Adrenal gland (tissue), 12 donors: Measurements from ENCODE around the gene OCEL1. TPM values are rescaled to one million over a fixed set of nuclear protein-coding genes. Genes with fewer than 3 reads are reported as not detected.
A peak's percentile ranks its signal among the peaks of the same experiment; 100 is the strongest.

Experiments used
- DNase-seq, 7 donors: peaks; one replicate each; pipeline ENCODE4 v3.0.0-alpha.2; 2019 to 2020
- H3K27ac ChIP-seq, 5 donors: fragments of 200-600 bp; sonication (generic) in 4 of 5; 1 replicate in 3 of 5; 2 replicates in 2 of 5; pipeline versions ENCODE4 v1.5.1 to v1.8.0; 2016 to 2020; ENCODE audit warnings: mild to moderate bottlenecking in 1 of 5
- H3K27me3 ChIP-seq: fragments of 200-600 bp; 2 replicates; pipeline ENCODE4 v1.8.0; 2021
- H3K36me3 ChIP-seq, 2 donors: fragments of 200-600 bp; replicated peaks in 1 of 2; 1 replicate in 1 of 2; 2 replicates in 1 of 2; pipeline versions ENCODE4 v1.5.1 to v1.8.0; 2018 to 2022
- H3K4me1 ChIP-seq, 2 donors: fragments of 200-600 bp; replicated peaks in 1 of 2; 1 replicate in 1 of 2; 2 replicates in 1 of 2; pipeline versions ENCODE4 v1.5.1 to v1.8.0; 2018 to 2021
- H3K4me3 ChIP-seq, 4 donors: fragments of 200-600 bp; sonication (generic) in 3 of 4; one replicate each; pipeline ENCODE4 v1.5.1; 2016 to 2018
- H3K9me3 ChIP-seq, 3 donors: fragments of 200-600 bp; sonication (generic) in 1 of 3; replicated peaks in 1 of 3; 1 replicate in 2 of 3; 2 replicates in 1 of 3; pipeline versions ENCODE4 v1.5.1 to v1.8.0; 2016 to 2021
- POLR2A ChIP-seq, 2 donors: fragments of 450-650 bp; IDR thresholded peaks; one replicate each; pipeline ENCODE4 v1.6.1; 2017; ENCODE audit warnings: antibody characterized with exemption in 2 of 2, mild to moderate bottlenecking in 2 of 2, moderate library complexity in 1 of 2
- WGBS, 4 donors: extraction: QIAGEN DNeasy Blood & Tissue Kit in 2 of 4; methylation state at CpG; one replicate each; pipeline versions ENCODE4 v1.1.5 to v1.1.7; 2013 to 2017; 5-methylcytosine and 5-hydroxymethylcytosine counted together
- intact Hi-C, 2 donors: fragments of 100-400 bp; cut with DNase I; formaldehyde crosslinking; loops; one replicate each; pipeline versions ENCODE4 v1.14.1 to v1.15.0; 2022 to 2023
- polyA plus RNA-seq, 3 donors: library from polyadenylated mRNA; stranded (reverse); fragments of 200-250 nt in 2 of 3; fragments of 350-450 nt in 1 of 3; fragmentation: Illumina TruSeq in 1 of 3; extraction: RNeasy Lipid Tissue Mini Kit (QIAGEN cat#74804) in 1 of 3; gene quantifications; one replicate each; pipeline ENCODE4 v1.2.3, GENCODE V29; 2013 to 2014
- total RNA-seq, 9 donors: library from RNA; depleted of rRNA in 4 of 9; stranded (reverse); fragments of >200 nt in 4 of 9; fragments of 120-200 nt in 1 of 9; fragmentation: NEBNext Ultra II Directional in 1 of 9; extraction: Animal tissue kit (Norgen Biotek cat#: 25700) in 1 of 9; gene quantifications; one replicate each; pipeline versions ENCODE4 v1.1.0 to v1.2.4, GENCODE V29; 2013 to 2023
- TF ChIP-seq, protein P1 (sequence below), 6 experiments: fragments of 450-650 bp in 4 of 6; fragments of 200-600 bp in 2 of 6; sonication (generic) in 1 of 6; IDR thresholded peaks; 1 replicate in 5 of 6; 2 replicates in 1 of 6; pipeline versions ENCODE4 v1.5.1 to v1.8.0; 2016 to 2021; ENCODE audit warnings: antibody characterized with exemption in 6 of 6, mild to moderate bottlenecking in 2 of 6, moderate library complexity in 1 of 6
- donor health status: healthy with polysubstance abuse.
- donor health status: Bipolar disorder and iron deficiency.
- donor health status: DM: yes; HTN: yes; CAD: no.
- donor health status: DM: no; HTN: no; CAD: no.
- donor health status: DM: no; HTN: no; CAD: no.
- donor health status: DM: yes; HTN: yes; CAD: no.

Gene OCEL1
- total and polyA plus RNA-seq, 12 donors, result 6.1 to 49.1 (median 30.3) TPM

DNA sequence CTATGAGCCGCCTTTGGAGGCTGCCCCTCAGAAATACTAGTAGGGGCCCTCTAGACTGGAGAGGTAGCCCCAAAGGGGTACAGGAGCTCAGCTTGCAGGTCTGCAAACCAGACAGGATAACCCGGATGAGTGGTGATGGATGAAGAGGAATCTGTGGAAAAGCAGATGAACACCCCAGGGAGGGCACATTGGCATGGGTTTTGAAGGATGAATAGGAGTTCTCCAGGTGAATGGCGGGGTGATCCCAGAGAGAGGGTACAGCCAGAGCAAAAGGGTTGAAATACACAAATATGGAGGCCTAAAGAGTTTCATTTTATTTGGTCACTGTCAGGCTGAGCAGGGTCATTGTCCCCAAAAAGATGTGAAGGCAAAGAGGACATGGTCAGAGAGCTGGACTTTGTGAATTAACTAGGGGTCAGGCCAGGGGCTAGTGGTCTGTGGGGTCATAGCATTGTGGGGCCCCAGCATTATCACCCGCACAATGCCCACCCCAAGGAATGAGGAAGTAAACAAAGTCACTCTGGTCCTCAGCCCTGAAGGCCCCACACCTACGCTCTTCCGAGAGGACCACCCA, 14.9 kb downstream of the OCEL1 start:
- H3K36me3 ChIP-seq, result peaks cover 0 to 13% of the 10 kb centered on the region in 2 donors
- no peaks in the 10 kb centered on the region for H3K9me3 ChIP-seq
- TF ChIP-seq, protein P1, sequence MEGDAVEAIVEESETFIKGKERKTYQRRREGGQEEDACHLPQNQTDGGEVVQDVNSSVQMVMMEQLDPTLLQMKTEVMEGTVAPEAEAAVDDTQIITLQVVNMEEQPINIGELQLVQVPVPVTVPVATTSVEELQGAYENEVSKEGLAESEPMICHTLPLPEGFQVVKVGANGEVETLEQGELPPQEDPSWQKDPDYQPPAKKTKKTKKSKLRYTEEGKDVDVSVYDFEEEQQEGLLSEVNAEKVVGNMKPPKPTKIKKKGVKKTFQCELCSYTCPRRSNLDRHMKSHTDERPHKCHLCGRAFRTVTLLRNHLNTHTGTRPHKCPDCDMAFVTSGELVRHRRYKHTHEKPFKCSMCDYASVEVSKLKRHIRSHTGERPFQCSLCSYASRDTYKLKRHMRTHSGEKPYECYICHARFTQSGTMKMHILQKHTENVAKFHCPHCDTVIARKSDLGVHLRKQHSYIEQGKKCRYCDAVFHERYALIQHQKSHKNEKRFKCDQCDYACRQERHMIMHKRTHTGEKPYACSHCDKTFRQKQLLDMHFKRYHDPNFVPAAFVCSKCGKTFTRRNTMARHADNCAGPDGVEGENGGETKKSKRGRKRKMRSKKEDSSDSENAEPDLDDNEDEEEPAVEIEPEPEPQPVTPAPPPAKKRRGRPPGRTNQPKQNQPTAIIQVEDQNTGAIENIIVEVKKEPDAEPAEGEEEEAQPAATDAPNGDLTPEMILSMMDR (IDR thresholded peaks at IDR 0.05), result no peak
- TF ChIP-seq POLR2A (IDR thresholded peaks at IDR 0.05), result no peak
- H3K27me3 ChIP-seq, result no peaks in the 10 kb centered on the region
- H3K4me1 ChIP-seq, result peaks cover 10 to 21% of the 10 kb centered on the region in 2 donors
- peak overlapping the region in 1 of 5 donors; percentile 31 for H3K27ac ChIP-seq
- no peak for DNase-seq
- intact Hi-C loops, result no loop called here
- WGBS, 4 donors, result 90 to 100% (median 94%) methylated on average over 4 to 6 of the region's 6 CpGs
- no peak overlapping the region for H3K4me3 ChIP-seq

DNA sequence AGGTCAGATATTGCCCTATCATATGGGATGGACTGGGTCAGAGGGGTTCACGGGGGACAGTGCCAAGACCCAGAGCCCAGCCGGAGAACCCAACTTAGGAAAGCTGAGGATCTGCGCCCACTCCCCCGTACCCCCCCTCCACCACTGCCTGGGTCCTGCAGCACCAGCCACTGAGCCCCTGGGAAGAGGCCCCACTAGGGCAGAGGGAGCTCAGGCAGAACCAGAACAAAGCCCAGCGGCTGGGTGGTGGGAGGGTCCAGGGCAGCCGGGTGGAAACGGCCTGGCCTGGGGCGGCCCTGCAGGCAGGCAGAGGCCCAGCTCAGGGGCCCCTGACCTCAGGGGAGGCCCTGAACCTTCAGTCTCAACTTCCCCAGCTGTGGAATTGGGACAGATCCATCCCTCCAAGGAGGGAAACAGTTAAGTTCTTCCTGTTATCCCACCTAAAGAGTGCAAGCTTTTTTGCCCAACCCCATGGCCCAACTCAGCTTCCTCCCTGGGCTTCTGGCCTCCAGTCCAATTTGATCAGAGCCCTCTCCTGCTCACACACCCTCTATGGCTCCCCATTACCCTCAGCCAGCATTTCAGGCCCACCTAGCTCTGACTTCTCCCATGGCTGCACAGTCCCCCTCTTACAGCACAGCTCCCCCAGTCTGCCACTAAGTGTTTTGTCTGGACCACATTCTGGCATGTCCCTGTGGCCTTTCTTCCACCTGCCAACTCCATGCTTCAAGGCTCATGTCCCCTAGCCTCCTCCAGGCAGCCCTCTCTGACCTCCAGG, 16.6 kb downstream of the OCEL1 start:
- Histone ChIP-seq H3K27me3 (no peaks in the 10 kb centered on the region), H3K27ac (peak overlapping the region in 2 of 5 donors; percentile 83 to 86), H3K9me3 (no peaks in the 10 kb centered on the region), H3K4me1 (peaks cover 0 to 22% of the 10 kb centered on the region in 2 donors), H3K4me3 (no peak overlapping the region), H3K36me3 (peaks cover 0 to 13% of the 10 kb centered on the region in 2 donors)
- intact Hi-C loops, result no loop called here
- WGBS, 4 donors, result 72 to 94% (median 78%) methylated on average over 3 to 8 of the region's 8 CpGs
- no peak for DNase-seq
- TF ChIP-seq, protein P1 (IDR thresholded peaks at IDR 0.05), result no peak
- no peak for TF ChIP-seq POLR2A (IDR thresholded peaks at IDR 0.05)

DNA sequence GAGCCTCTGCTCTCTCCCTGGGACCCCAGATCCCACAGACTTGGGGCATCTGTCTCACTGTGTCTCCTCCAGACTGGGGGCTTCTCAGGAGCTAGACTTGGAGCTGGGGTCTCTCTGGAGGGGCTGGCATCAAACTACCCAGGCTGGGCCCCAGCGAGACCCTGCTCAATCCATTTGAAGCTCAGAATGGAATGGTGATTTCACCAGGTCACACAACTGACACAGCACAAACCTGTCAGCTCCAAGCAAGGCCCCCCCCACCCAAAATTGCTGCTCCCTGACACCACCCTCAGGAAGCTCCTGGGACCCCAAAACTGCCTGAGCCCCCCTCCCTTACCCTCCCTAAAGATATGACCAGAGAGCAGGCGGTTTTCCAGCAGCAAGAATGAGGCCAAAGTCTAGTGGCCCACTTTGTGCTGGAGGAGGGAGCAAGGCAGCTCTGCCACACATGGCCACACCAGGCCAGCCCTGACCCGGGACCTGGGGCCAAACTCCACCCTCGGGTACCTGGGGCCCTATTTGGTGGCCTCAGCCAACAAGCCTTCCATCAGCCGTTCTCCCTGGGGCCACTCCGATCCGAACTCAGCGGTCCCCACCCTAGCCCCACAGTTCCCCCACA, 17.3 kb downstream of the OCEL1 start:
- H3K36me3 ChIP-seq, result peaks cover 0 to 7% of the 10 kb centered on the region in 2 donors
- no peaks in the 10 kb centered on the region for H3K27me3 ChIP-seq
- peak overlapping the region; percentile 18 to 86 (median 70) for H3K27ac ChIP-seq
- peak overlapping the region in 3 of 4 donors; percentile 45 to 99 (median 76) for H3K4me3 ChIP-seq
- intact Hi-C loops, result no loop called here
- TF ChIP-seq, protein P1 (IDR thresholded peaks at IDR 0.05), result no peak
- TF ChIP-seq POLR2A (IDR thresholded peaks at IDR 0.05), result no peak
- H3K9me3 ChIP-seq, result no peaks in the 10 kb centered on the region
- peaks cover 0 to 22% of the 10 kb centered on the region in 2 donors for H3K4me1 ChIP-seq
- WGBS, 4 donors, result 33 to 61% (median 37%) methylated on average over 3 to 8 of the region's 8 CpGs; no CpG with 5 or more reads in 1 of the 4 donors
- peak in 1 of 7 donors; percentile 35 for DNase-seq
